Hair follicle dermal papilla cell (primary cell): ENCODE measurements around the gene EIF4E. TPM values are rescaled to one million over a fixed set of nuclear protein-coding genes. Genes with fewer than 3 reads are reported as not detected.

Source experiments
- small RNA-seq: library from RNA; depleted of rRNA; stranded (forward); fragments of <200 nt; gene quantifications from one replicate; pipeline ENCODE3, GENCODE V24; 2012
- total RNA-seq: library from RNA; depleted of rRNA; stranded (reverse); fragments of >200 nt; gene quantifications from 2 replicates; pipeline ENCODE4 v1.2.3, GENCODE V29; 2012

EIF4E gene
- 87.6 and 103 TPM in 2 replicates for total RNA-seq

GRCh38 chr4:98928505-98929340 is at the start of gene EIF4E:
TSS of gene EIF4E (minus strand) at chr4:98929133. CDS start at chr4:98929112, 21 bp downstream.

Small RNA genes lying within 50 kb of the gene (small RNA-seq; reads per million reads assigned to genes)
- not detected for gene RNU7-149P
- not detected for gene TBCAP3

Other genes starting within 250 kb of the EIF4E start
- gene METAP1, start 66.6 kb upstream of the EIF4E start, total RNA-seq = 44.2 and 50.3 TPM in 2 replicates
- gene ADH5, start 159.7 kb upstream of the EIF4E start, total RNA-seq = 290 and 357 TPM in 2 replicates
- gene ADH4, start 215.2 kb upstream of the EIF4E start, total RNA-seq = 0.81 TPM in 1 of 2 replicates, not detected in the other